Glutamatergic neuron (in vitro differentiated cells): Measurements from ENCODE around the gene ZNF662. TPM values are rescaled to one million over a fixed set of nuclear protein-coding genes. Genes with fewer than 3 reads are reported as not detected.
"Not testable (repeated sequence)": the region's sequence is repeated elsewhere in the genome, so short reads cannot be mapped to it uniquely, and the experiment has no call there.

Experiments
- DNase-seq: peaks from one replicate; pipeline ENCODE4 v3.0.0; 2022
- H3K27ac Mint-ChIP-seq: one replicate; pipeline ENCODE4 v1.8.0; 2020; ENCODE audit warnings: mild to moderate bottlenecking, mixed read lengths, inconsistent platforms; ENCODE audit not compliant: unreplicated experiment
- H3K27me3 Mint-ChIP-seq: one replicate; pipeline ENCODE4 v1.8.0; 2020; ENCODE audit warnings: mild to moderate bottlenecking, moderate library complexity, mixed read lengths, inconsistent platforms; ENCODE audit not compliant: unreplicated experiment
- H3K36me3 Mint-ChIP-seq: one replicate; pipeline ENCODE4 v1.8.0; 2020; ENCODE audit warnings: mild to moderate bottlenecking, mixed read lengths, inconsistent platforms; ENCODE audit not compliant: unreplicated experiment
- H3K4me1 Mint-ChIP-seq: one replicate; pipeline ENCODE4 v1.8.0; 2020; ENCODE audit warnings: mild to moderate bottlenecking, low read depth, mixed read lengths, inconsistent platforms; ENCODE audit not compliant: unreplicated experiment
- H3K4me3 Mint-ChIP-seq: one replicate; pipeline ENCODE4 v1.8.0; 2020; ENCODE audit warnings: mild to moderate bottlenecking, mixed read lengths, inconsistent platforms; ENCODE audit not compliant: unreplicated experiment
- H3K9me3 Mint-ChIP-seq: one replicate; pipeline ENCODE4 v1.8.0; 2020; ENCODE audit warnings: mild to moderate bottlenecking, moderate library complexity, mixed read lengths, inconsistent platforms; ENCODE audit not compliant: unreplicated experiment
- CTCF ChIP-seq: fragments of 200-600 bp; sonication (generic); IDR thresholded peaks from one replicate; pipeline ENCODE4 v1.5.0; 2021; ENCODE audit not compliant: partially characterized antibody, unreplicated experiment
- total RNA-seq: library from RNA; stranded (reverse); fragmentation: NEBNext Ultra II Directional; extraction: Animal tissue kit (Norgen Biotek cat#: 25700); gene quantifications from one replicate; pipeline ENCODE4 v1.2.1, GENCODE V29; 2021; ENCODE audit not compliant: unreplicated experiment

The ZNF662 gene
- total RNA-seq, 1 donor from 2014 or later: 16.3 TPM

GRCh38 chr3:42880183-42880582 is 25.8 kb upstream of the ZNF662 start:
- peaks cover 5% of the 10 kb centered on the region for H3K4me1 Mint-ChIP-seq
- peak overlapping the region; percentile 59 for H3K27ac Mint-ChIP-seq
- no peaks in the 10 kb centered on the region for H3K36me3 Mint-ChIP-seq
- H3K9me3 Mint-ChIP-seq: peaks cover 6% of the 10 kb centered on the region
- no peak for TF ChIP-seq CTCF
- peak overlapping the region; percentile 87 for H3K4me3 Mint-ChIP-seq
- no peak for DNase-seq
- H3K27me3 Mint-ChIP-seq: peaks cover 6% of the 10 kb centered on the region

GRCh38 chr3:42880601-42881451 is 25.1 kb upstream of the ZNF662 start:
- Mint-ChIP-seq H3K36me3 (no peaks in the 10 kb centered on the region), H3K4me1 (peaks cover 5% of the 10 kb centered on the region), H3K27me3 (peaks cover 6% of the 10 kb centered on the region), H3K27ac (peak overlapping the region; percentile 86), H3K9me3 (peaks cover 6% of the 10 kb centered on the region), H3K4me3 (peak overlapping the region; percentile 87)
- peak; percentile 89 for DNase-seq
- TF ChIP-seq CTCF: peak; percentile 82

GRCh38 chr3:42883251-42883930 is 22.6 kb upstream of the ZNF662 start:
- H3K4me1 Mint-ChIP-seq, H3K27ac Mint-ChIP-seq, H3K36me3 Mint-ChIP-seq, H3K27me3 Mint-ChIP-seq, H3K4me3 Mint-ChIP-seq, DNase-seq, H3K9me3 Mint-ChIP-seq: not testable (repeated sequence)

- no peak for TF ChIP-seq CTCF
- H3K9me3 Mint-ChIP-seq: peaks cover 6% of the 10 kb centered on the region
- no peak for DNase-seq
- no peak overlapping the region for H3K4me3 Mint-ChIP-seq
- peaks cover 6% of the 10 kb centered on the region for H3K27me3 Mint-ChIP-seq
- no peak overlapping the region for H3K27ac Mint-ChIP-seq
- peaks cover 5% of the 10 kb centered on the region for H3K4me1 Mint-ChIP-seq
- H3K36me3 Mint-ChIP-seq: no peaks in the 10 kb centered on the region
These were observed 21.6 kb upstream of the ZNF662 start for GRCh38 chr3:42884324-42884723.

- no peak overlapping the region for H3K4me3 Mint-ChIP-seq
- H3K9me3 Mint-ChIP-seq: no peaks in the 10 kb centered on the region
- no peak for TF ChIP-seq CTCF
- no peak overlapping the region for H3K27ac Mint-ChIP-seq
- no peaks in the 10 kb centered on the region for H3K36me3 Mint-ChIP-seq
- peaks cover 2% of the 10 kb centered on the region for H3K4me1 Mint-ChIP-seq
- DNase-seq: no peak
- no peaks in the 10 kb centered on the region for H3K27me3 Mint-ChIP-seq
These were observed 19.6 kb upstream of the ZNF662 start for GRCh38 chr3:42886294-42886822.
